Measurements from ENCODE around the gene TRIM46.

Gene TRIM46

GRCh38 chr1:155130272-155131006 lies 43.2 kb upstream of the TRIM46 start:
- Histone ChIP-seq H3K4me3 (ENCODE audit: low read depth, low read length) (peak overlapping the region; percentile 0; the same call in 1 of the 2 replicates), H3K36me3 (peaks cover 9% of the 10 kb centered on the region; the same call in 1 of the 2 replicates), H3K27ac (peak overlapping the region; percentile 15), H3K27me3 (ENCODE audit: insufficient read depth, low read depth, severe bottlenecking) (peaks cover 16% of the 10 kb centered on the region), H3K9me3 (ENCODE audit: severe bottlenecking) (no peaks in the 10 kb centered on the region)
- TF ChIP-seq, protein P1, sequence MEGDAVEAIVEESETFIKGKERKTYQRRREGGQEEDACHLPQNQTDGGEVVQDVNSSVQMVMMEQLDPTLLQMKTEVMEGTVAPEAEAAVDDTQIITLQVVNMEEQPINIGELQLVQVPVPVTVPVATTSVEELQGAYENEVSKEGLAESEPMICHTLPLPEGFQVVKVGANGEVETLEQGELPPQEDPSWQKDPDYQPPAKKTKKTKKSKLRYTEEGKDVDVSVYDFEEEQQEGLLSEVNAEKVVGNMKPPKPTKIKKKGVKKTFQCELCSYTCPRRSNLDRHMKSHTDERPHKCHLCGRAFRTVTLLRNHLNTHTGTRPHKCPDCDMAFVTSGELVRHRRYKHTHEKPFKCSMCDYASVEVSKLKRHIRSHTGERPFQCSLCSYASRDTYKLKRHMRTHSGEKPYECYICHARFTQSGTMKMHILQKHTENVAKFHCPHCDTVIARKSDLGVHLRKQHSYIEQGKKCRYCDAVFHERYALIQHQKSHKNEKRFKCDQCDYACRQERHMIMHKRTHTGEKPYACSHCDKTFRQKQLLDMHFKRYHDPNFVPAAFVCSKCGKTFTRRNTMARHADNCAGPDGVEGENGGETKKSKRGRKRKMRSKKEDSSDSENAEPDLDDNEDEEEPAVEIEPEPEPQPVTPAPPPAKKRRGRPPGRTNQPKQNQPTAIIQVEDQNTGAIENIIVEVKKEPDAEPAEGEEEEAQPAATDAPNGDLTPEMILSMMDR (IDR thresholded peaks at IDR 0.05; ENCODE audit: low read depth, low read length) = no peak
- peak; percentile 76 for DNase-seq

GRCh38 chr1:155131285-155131684 lies 42.4 kb upstream of the TRIM46 start:
- Histone ChIP-seq H3K36me3 (peaks cover 9% of the 10 kb centered on the region; the same call in 1 of the 2 replicates), H3K27ac (no peak overlapping the region), H3K27me3 (ENCODE audit: insufficient read depth, low read depth, severe bottlenecking) (peaks cover 16% of the 10 kb centered on the region), H3K9me3 (ENCODE audit: severe bottlenecking) (no peaks in the 10 kb centered on the region), H3K4me3 (ENCODE audit: low read depth, low read length) (no peak overlapping the region)
- TF ChIP-seq, protein P1 (IDR thresholded peaks at IDR 0.05; ENCODE audit: low read depth, low read length) = no peak
- no peak for DNase-seq

DNA sequence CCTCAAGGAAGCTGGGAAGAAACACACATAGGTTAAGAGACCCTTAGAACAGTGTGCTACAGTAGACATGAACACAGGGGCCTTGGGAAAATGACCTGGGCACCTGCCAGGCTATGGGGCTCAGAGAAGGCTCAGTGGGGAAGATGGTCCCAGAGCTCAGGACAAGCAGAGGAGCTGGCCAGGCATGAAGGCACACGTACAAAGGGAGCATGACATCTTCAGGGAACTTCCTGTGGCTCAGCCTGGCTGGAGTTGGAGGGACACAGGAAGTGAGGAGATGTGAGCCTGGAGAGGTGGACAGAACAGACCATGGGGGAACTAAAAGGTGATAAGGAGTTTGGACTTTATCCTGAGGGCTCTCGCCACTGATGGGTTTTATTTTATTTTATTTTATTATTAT lies 41.8 kb upstream of the TRIM46 start:
- no peak overlapping the region for H3K27ac ChIP-seq
- H3K36me3 ChIP-seq = peaks cover 10% of the 10 kb centered on the region
- TF ChIP-seq, protein P1 (IDR thresholded peaks at IDR 0.05; ENCODE audit: low read depth, low read length) = no peak
- H3K9me3 ChIP-seq (ENCODE audit: severe bottlenecking) = no peaks in the 10 kb centered on the region
- no peak overlapping the region for H3K4me3 ChIP-seq (ENCODE audit: low read depth, low read length)
- DNase-seq = no peak
- H3K27me3 ChIP-seq (ENCODE audit: insufficient read depth, low read depth, severe bottlenecking) = peaks cover 14% of the 10 kb centered on the region

DNA sequence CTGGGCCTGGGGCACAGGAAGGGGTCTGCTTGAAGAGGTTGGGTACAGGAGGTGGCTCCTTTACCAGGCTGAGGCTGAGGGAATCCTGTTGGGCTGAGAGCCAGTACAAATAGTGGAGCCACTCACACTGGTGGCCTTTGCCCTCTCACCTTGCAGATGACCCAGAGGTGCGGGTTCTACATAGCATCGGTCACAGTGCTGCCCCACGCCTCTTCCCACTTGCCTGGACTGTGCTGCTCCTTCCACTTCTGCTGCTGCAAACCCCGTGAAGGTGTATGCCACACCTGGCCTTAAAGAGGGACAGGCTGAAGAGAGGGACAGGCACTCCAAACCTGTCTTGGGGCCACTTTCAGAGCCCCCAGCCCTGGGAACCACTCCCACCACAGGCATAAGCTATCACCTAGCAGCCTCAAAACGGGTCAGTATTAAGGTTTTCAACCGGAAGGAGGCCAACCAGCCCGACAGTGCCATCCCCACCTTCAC lies 39.8 kb upstream of the TRIM46 start:
- no peak overlapping the region for H3K4me3 ChIP-seq (ENCODE audit: low read depth, low read length)
- DNase-seq = no peak
- TF ChIP-seq, protein P1 (IDR thresholded peaks at IDR 0.05; ENCODE audit: low read depth, low read length) = no peak
- peaks cover 29% of the 10 kb centered on the region for H3K36me3 ChIP-seq
- no peak overlapping the region for H3K27ac ChIP-seq
- no peaks in the 10 kb centered on the region for H3K9me3 ChIP-seq (ENCODE audit: severe bottlenecking)
- H3K27me3 ChIP-seq (ENCODE audit: insufficient read depth, low read depth, severe bottlenecking) = no peaks in the 10 kb centered on the region

GRCh38 chr1:155134322-155134721 lies 39.3 kb upstream of the TRIM46 start:
- Histone ChIP-seq H3K9me3 (ENCODE audit: severe bottlenecking) (no peaks in the 10 kb centered on the region), H3K4me3 (ENCODE audit: low read depth, low read length) (no peak overlapping the region), H3K27ac (no peak overlapping the region), H3K36me3 (peaks cover 31% of the 10 kb centered on the region), H3K27me3 (ENCODE audit: insufficient read depth, low read depth, severe bottlenecking) (no peaks in the 10 kb centered on the region)
- TF ChIP-seq, protein P1 (IDR thresholded peaks at IDR 0.05; ENCODE audit: low read depth, low read length) = no peak
- no peak for DNase-seq

Measured in WERI-Rb-1 (cell line).